Stimulated activated CD8-positive, alpha-beta memory T cell treated with anti-CD3 and anti-CD28 coated beads, Interleukin-2, amount 100 ng/mL, for 1 hour (primary cell): ENCODE measurements around the gene NCDN.

ENCODE experiments used
- DNase-seq, 2 donors: peaks; one replicate each; pipeline ENCODE4 v3.0.0-alpha.2; 2020; ENCODE audit warnings: low read depth in 2 of 2

NCDN gene

GRCh38 chr1:35555212-35555584 lies 2.4 kb upstream of the NCDN start:
- no peak for DNase-seq

GRCh38 chr1:35555601-35556477 lies 1.8 kb upstream of the NCDN start:
- no peak for DNase-seq

- no peak for DNase-seq
Observed at GRCh38 chr1:35556484-35557117, 998 bp upstream of the NCDN start.

DNA sequence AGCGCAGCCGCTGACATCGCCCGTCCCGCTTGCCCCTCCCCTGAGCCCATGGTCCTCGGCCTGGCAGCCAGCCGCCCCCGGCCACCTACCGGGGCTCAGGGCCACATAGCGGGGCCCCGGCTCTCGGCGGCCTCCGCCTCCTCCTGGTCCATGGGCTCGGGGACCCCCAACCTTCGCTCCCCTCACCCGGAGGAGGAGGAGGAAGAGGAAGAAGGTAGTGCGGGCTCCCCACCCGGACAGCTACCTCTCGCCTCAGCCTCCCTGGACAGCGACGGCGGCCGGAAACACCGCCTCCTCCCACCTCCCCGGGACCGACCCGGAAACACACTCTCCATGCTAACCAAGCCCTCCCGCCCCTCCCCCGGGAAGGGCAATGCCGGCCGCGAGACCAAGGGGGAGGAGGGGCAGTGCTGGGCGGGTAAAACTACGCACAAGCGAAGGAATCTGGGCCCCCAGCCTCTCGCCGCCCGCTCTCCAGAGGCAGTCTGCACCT lies 435 bp upstream of the NCDN start, which contains the start of gene KIAA0319L:
Gene KIAA0319L, minus strand, starts transcription at position 286 of the 493 bp plus-strand sequence. CDS start 2,912 bp downstream, outside the sequence.
- peak in 1 of 2 donors; percentile 63 for DNase-seq

DNA sequence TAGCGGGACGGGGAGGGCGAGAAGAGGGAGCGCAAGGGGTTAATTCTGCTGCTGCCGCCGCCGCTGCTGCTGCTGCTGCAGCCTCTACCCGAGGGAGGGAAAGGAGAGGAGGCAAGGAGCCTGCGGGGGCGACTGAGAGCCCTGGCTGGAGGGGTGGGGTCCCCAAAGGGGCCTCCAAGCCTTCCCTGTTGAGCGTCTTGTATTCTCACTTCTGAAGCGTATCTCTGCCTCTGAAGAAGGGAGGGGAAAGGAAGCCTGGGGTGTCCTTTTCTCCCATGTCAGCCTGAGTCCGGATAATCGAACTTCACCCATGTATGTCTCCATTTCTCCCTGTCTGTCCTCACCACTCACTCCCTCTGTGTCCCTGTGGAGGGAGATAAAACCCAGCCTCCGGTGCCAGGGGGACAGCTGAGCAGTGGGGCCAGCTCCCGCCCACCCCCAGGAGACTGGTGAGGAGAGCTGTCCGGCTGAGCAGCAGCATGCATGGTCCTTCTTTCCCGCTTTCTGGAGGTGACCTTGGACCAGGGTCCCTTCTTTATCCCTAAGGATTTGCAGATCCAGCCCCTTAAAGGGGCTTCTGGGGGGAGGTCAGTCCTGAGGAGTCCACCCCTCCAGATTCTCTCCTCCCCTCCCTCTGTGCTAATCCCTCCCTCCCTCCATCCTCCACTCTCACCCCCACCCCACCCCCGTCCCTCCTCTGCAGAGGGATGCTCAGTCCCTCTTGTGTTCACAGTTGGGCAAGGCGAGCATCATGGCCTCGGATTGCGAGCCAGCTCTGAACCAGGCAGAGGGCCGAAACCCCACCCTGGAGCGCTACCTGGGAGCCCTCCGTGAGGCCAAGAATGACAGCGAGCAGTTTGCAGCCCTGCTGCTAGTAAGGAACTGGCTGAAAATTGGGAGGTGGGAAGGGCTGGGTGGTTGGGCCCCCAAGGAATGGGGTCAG lies 1.0 kb downstream of the NCDN start:
- DNase-seq: no peak

DNA sequence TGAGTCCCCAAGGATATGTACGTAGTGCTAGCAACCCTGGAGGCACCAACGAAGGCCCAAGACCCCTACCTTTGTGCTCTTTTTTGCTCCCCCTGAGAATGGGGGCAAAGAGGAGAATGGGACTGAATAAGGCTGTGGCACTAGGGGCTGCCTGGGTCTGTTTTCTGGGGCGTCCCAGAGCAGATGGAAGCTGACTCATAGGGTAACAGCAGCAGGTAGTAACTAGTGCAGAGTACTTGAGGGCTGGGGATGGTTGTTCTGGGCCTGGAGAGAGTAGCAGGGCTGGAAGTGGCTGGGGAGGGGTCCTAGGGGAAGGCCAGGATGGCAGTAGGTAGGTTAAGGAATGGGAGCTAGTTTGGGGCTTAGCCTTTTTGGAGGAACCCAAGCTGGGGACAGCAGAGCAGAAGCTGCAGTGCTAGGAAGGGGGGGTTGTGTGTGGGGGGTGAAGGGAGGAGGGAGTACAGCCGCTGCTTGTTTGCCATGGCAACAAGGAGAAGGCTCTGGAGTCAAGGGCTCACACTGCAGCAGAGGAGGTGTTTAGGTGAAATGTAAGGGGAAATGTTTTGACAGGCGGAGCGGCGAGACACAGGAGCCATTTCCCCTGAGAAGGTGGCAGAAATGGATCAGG lies 1.8 kb downstream of the NCDN start:
- DNase-seq: no peak

DNA sequence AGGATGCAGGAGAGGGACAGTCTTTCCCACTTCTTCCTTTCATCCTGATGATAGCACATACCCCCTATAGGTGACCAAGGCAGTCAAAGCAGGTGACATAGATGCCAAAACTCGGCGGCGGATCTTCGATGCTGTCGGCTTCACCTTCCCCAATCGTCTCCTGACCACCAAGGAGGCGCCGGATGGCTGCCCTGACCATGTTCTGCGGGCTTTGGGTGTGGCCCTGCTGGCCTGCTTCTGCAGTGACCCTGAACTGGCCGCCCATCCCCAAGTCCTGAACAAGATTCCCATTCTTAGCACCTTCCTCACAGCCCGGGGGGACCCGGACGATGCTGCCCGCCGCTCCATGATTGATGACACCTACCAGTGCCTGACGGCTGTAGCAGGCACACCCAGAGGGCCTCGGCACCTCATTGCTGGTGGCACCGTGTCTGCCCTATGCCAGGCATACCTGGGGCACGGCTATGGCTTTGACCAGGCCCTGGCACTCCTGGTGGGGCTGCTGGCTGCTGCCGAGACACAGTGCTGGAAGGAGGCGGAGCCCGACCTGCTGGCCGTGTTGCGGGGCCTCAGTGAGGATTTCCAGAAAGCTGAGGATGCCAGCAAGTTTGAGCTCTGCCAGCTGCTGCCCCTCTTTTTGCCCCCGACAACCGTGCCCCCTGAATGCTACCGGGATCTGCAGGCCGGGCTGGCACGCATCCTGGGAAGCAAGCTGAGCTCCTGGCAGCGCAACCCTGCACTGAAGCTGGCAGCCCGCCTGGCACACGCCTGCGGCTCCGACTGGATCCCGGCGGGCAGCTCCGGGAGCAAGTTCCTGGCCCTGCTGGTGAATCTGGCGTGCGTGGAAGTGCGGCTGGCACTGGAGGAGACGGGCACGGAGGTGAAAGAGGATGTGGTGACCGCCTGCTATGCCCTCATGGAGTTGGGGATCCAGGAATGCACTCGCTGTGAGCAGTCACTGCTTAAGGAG lies 2.9 kb downstream of the NCDN start:
- DNase-seq: no peak

DNA sequence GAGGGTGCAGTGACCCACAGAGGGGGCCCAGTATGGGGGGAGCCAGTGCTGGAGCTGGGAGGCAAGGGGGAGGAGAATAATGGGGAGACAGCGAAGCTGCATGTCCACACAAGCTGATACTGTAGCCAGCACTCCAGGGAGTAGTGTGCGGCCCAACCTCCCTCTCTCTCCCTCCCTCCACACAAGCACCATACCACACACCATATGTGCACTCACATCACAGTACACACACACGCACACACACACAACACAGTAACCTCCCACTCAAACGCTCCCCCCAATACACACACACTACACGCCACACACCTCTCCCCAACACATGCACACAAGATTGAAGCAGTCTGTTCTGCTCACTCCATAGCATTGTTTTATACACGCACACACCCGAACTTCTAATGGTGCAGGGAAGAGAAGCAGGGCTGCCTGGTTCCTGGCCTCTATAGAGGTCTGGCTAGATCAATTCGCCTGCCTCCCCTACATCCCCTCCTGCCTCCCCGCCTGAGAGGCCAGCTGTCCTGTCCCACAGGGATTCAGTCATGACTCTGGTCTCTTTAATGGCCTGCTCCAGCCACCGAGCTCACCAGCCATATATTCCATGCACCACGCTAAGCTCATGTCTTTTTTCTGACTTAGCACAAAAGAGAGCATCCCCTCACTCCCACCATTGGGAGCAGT lies 3.8 kb downstream of the NCDN start:
- DNase-seq: no peak

DNA sequence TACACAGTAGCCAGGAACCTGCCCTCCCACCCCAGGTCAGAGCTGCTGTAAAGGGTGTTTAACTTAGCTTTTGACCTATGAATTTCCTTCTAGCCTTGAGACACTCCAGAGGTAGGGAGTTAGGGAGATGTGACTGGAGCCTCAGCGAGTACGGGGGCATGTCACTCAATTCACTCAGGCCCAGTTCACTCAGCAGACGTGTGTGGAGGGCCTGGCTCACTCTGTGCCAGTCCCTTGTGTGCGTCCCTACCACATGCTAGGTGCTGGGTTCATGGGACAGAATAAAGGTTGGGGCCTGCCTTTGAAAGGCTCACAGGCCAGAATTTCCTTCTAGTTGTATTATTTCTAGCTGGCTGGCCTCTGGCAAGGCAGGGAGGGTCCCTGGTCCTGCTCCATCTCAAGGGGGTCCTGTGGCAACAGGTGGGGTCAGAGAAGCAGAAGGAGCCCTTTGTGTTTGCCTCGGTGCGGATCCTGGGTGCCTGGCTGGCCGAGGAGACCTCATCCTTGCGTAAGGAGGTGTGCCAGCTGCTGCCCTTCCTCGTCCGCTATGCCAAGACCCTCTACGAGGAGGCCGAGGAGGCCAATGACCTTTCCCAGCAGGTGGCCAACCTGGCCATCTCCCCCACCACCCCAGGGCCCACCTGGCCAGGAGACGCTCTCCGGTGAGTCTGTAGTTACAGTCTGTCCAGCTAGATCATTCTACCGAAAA lies 4.5 kb downstream of the NCDN start:
- DNase-seq: no peak

DNA sequence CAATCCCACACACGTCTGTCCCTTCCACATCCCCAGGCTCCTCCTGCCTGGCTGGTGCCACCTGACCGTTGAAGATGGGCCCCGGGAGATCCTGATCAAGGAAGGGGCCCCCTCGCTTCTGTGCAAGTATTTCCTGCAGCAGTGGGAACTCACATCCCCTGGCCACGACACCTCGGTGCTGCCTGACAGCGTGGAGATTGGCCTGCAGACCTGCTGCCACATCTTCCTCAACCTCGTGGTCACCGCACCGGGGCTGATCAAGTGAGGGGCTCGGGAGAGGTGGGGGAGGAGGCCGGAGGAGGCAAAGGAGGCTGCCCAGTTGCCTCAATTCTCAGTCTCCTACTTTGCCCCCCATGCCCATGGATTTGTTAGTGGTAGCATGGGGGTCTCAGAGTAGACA lies 5.6 kb downstream of the NCDN start:
- no peak for DNase-seq

DNA sequence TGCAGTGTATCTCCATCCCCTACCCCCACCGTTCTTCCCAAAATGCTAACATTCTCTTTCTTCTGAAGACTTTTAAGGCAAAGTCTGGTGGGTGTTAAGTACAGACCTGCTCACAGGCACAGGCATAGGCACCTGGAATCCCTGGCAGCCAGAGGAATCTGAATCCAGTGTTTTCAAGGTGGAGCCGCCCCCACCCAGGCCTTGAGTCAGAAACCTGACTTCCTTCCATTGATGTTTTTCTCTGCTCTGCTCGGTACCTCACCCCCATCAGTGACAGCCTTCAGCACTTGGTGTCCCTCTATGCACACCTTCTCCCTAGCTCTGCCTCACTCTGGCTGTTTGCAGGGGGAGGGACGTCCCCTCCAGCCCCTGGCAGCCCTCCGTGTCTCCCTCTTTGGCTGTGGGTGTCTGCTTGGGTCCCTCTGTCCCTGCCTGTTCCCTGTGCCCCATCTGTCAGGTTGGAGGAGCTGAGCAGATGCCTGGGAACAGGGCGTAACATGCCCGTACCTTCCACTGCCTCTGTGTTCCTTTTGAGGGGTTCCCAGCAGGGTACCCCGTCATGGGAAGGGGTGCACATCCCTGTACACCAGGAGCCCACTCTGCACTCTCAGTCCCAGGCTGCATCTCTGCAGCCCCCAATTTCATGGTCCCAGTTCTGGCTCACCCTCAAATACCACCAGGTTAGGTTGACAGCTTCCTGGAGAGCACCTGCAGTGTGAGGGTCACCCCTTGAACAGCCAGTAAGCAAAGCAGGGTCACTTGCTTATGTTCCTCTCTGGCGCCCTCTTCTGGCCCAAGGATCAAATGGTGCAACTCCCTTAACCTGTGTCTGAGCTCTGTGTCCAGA lies 6.7 kb downstream of the NCDN start:
- peak; percentile 57 to 65 for DNase-seq

- no peak for DNase-seq
Observed at GRCh38 chr1:35564884-35565741, 7.5 kb downstream of the NCDN start.

GRCh38 chr1:35565742-35566133 lies 8.1 kb downstream of the NCDN start:
- no peak for DNase-seq

GRCh38 chr1:35567947-35568558 lies 10.5 kb downstream of the NCDN start:
- DNase-seq: no peak

- peak in 1 of 2 donors; percentile 37 for DNase-seq
Observed at GRCh38 chr1:35568975-35569395, 11.4 kb downstream of the NCDN start.

- DNase-seq: no peak
Observed at GRCh38 chr1:35569936-35570335, 12.3 kb downstream of the NCDN start.
